Measurements from ENCODE around the gene FRMPD4.

The FRMPD4 gene

GRCh38 chrX:12307961-12308360, 169.7 kb downstream of the FRMPD4 start:
- DNase-seq = no peak

- no peak for DNase-seq
These were observed 170.1 kb downstream of the FRMPD4 start for GRCh38 chrX:12308420-12308819.

GRCh38 chrX:12309040-12309743, 170.9 kb downstream of the FRMPD4 start:
- DNase-seq = no peak

GRCh38 chrX:12309744-12310076, 171.4 kb downstream of the FRMPD4 start:
- no peak for DNase-seq

- DNase-seq = no peak
These were observed 176.4 kb downstream of the FRMPD4 start for GRCh38 chrX:12314651-12315050.

GRCh38 chrX:12315526-12315925, 177.3 kb downstream of the FRMPD4 start:
- no peak for DNase-seq

- no peak for DNase-seq
These were observed 180.8 kb downstream of the FRMPD4 start for GRCh38 chrX:12319003-12319519.

GRCh38 chrX:12319992-12320391, 181.7 kb downstream of the FRMPD4 start:
- DNase-seq = no peak

GRCh38 chrX:12322031-12322430, 183.8 kb downstream of the FRMPD4 start:
- no peak for DNase-seq

GRCh38 chrX:12325171-12325570, 186.9 kb downstream of the FRMPD4 start:
- DNase-seq = no peak

- no peak for DNase-seq
These were observed 189.6 kb downstream of the FRMPD4 start for GRCh38 chrX:12327836-12328235.

- no peak for DNase-seq
These were observed 191.2 kb downstream of the FRMPD4 start for GRCh38 chrX:12329476-12329875.

GRCh38 chrX:12330841-12331240, 192.6 kb downstream of the FRMPD4 start:
- DNase-seq = no peak

GRCh38 chrX:12332786-12333347, 194.6 kb downstream of the FRMPD4 start:
- DNase-seq = no peak

- no peak for DNase-seq
These were observed 201.6 kb downstream of the FRMPD4 start for GRCh38 chrX:12339921-12340320.

- no peak for DNase-seq
These were observed 206.7 kb downstream of the FRMPD4 start for GRCh38 chrX:12344954-12345353.

GRCh38 chrX:12349201-12349600, 210.9 kb downstream of the FRMPD4 start:
- no peak for DNase-seq

GRCh38 chrX:12352922-12353321, 214.6 kb downstream of the FRMPD4 start:
- no peak for DNase-seq

GRCh38 chrX:12360383-12360782, 222.1 kb downstream of the FRMPD4 start:
- DNase-seq = peak; percentile 4

- no peak for DNase-seq
These were observed 222.8 kb downstream of the FRMPD4 start for GRCh38 chrX:12360986-12361598.

- no peak for DNase-seq
These were observed 224.9 kb downstream of the FRMPD4 start for GRCh38 chrX:12363216-12363615.

GRCh38 chrX:12366440-12366839, 228.2 kb downstream of the FRMPD4 start:
- no peak for DNase-seq

GRCh38 chrX:12367254-12367653, 229.0 kb downstream of the FRMPD4 start:
- DNase-seq = no peak

- no peak for DNase-seq
These were observed 232.3 kb downstream of the FRMPD4 start for GRCh38 chrX:12370497-12370986.
